Astrocyte of the cerebellum (primary cell): ENCODE data around the gene SPTBN1.

ENCODE experiments used
- DNase-seq: peaks from one replicate; pipeline ENCODE4 v3.0.0-alpha.2; 2011; ENCODE audit warnings: low read depth
- H3K4me3 ChIP-seq: 2 replicates; pipeline ENCODE4 v1.5.1; 2011; ENCODE audit warnings: mild to moderate bottlenecking, low read depth, low read length, moderate library complexity
- in situ Hi-C: cut with HindIII; loops from 2 replicates; pipeline ENCODE4 v1.10.0; 2017; ENCODE audit warnings: low sequenced_read_pairs
- TF ChIP-seq, protein P1 (sequence below): IDR thresholded peaks from 2 replicates; pipeline ENCODE4 v1.5.1; 2012; ENCODE audit warnings: low read length, low read depth, moderate library complexity, mild to moderate bottlenecking; ENCODE audit errors: missing control alignments

Gene SPTBN1

DNA sequence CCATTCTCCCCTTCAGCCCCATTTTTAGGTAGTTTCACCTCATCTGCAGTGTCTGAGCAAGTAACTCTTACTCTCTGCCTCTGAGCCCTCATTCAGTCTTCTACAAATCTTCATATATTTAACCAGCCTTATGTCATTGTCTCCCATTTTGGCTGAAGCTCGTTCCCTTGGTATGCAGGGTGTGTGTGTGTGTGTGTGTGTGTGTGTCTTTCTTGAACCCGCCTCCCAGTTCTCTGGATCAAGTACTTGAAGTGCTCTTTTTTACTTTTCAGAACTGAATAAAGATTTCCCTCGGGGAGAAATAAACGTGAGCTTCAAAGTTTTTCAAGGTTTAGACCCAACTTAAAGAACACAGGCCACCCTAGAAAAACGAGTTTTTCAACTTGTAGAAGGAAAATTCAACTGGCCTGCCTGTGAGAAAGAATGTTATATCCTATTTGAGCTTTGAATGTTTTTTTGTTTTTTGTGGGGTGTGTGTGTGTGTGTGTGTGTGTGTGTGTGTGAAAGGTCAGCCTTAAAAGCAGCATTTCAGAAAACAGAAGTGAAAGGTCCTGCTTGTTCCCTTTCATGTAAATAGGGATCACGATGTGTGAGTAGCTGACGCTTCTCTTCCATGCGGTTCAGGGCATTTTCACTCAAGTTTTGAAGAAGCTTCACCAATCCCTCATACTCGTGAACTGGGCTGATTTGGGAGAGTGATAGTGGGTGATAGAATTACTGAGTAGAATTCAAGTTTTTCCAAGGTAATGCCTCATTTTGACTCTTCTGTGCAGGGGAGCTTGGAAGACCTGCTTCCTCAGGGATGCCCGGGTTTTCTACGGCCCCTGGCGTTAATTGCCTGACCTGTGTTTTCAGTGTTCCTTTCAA lies 216.7 kb downstream of the SPTBN1 start:
- DNase-seq: no peak
- H3K4me3 ChIP-seq: no peak overlapping the region
- in situ Hi-C loops: no loop called here
- TF ChIP-seq, protein P1, sequence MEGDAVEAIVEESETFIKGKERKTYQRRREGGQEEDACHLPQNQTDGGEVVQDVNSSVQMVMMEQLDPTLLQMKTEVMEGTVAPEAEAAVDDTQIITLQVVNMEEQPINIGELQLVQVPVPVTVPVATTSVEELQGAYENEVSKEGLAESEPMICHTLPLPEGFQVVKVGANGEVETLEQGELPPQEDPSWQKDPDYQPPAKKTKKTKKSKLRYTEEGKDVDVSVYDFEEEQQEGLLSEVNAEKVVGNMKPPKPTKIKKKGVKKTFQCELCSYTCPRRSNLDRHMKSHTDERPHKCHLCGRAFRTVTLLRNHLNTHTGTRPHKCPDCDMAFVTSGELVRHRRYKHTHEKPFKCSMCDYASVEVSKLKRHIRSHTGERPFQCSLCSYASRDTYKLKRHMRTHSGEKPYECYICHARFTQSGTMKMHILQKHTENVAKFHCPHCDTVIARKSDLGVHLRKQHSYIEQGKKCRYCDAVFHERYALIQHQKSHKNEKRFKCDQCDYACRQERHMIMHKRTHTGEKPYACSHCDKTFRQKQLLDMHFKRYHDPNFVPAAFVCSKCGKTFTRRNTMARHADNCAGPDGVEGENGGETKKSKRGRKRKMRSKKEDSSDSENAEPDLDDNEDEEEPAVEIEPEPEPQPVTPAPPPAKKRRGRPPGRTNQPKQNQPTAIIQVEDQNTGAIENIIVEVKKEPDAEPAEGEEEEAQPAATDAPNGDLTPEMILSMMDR: no peak

GRCh38 chr2:54673501-54673998 lies 217.4 kb downstream of the SPTBN1 start:
- in situ Hi-C loops: no loop called here

GRCh38 chr2:54675281-54675680 lies 219.2 kb downstream of the SPTBN1 start:
- DNase-seq: no peak
- H3K4me3 ChIP-seq: no peak overlapping the region
- in situ Hi-C loops: no loop called here
- TF ChIP-seq, protein P1: no peak

More at GRCh38 chr2:54673501-54673998, 217.4 kb downstream of the SPTBN1 start:
- TF ChIP-seq, protein P1: no peak
- H3K4me3 ChIP-seq: no peak overlapping the region
- no peak for DNase-seq

DNA sequence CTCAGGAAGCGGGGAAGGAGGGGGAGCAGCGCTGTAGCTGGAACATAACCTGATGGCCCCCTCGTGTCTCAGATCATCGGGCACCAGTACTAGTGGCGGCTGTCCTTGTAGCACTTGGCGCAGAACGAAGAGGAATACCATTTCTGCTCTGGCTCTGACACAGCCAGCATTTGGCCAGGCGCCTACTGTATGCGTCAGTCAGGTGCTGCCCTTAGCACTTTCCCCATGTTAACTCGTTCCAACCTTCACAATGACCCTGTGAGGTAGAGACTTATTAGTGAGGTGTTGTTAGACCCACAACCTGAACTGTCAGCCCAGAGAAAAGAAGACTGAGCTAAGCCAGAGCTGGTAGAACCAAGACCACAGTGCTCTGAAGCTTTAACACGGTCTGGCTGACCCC lies 219.6 kb downstream of the SPTBN1 start:
- DNase-seq: no peak
- H3K4me3 ChIP-seq: no peak overlapping the region
- TF ChIP-seq, protein P1: no peak
- in situ Hi-C loops: no loop called here

- H3K4me3 ChIP-seq: no peak overlapping the region
- in situ Hi-C loops: no loop called here
- TF ChIP-seq, protein P1: no peak
- no peak for DNase-seq
These were observed 220.5 kb downstream of the SPTBN1 start for GRCh38 chr2:54676656-54677055.

DNA sequence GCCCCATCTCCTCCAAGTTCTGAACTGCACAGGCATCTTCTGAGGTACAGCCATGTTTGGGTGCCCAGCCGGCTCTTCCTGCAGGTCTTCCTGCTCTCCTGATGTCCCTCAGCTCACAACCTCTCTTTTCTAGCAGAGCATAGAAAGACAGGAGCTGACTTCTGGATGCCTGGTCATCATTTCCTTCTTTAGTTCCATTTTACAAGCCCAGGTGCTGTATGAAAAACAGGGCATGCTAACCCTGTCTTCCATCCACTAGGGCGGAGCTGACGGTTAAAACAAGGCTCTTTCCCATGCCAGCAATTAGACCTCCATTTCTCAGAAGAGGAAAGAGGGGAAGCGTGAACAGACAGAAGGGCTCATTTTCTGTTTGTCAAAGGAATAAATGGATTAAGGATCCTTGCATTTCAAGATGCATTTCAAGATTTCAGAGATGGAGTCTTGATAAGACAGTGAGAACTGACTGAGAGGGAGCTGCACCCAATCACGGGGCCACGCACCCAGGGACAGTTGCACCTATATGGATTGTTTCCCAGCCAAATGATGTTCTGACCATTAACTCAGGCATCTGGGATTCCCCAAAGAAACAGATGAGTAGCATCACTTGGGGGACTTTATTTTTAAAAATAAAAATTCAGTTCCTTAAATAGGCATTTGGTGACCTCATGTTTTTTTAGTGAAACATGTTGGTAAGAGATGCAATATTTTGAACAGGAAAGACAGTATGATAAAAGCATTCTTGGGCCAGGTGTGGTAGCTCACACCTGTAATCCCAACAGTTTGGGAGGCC lies 221.5 kb downstream of the SPTBN1 start:
- in situ Hi-C loops: no loop called here
- H3K4me3 ChIP-seq: no peak overlapping the region
- no peak for DNase-seq
- TF ChIP-seq, protein P1: no peak
